GM23338 (cell line): ENCODE measurements around the gene MELTF.

Experiments
- EZH2 ChIP-seq: fragments of 200-600 bp; sonication (generic); IDR thresholded peaks from one replicate; pipeline ENCODE4 v1.8.0; 2017; ENCODE audit warnings: antibody characterized with exemption, mild to moderate bottlenecking, low read depth; ENCODE audit not compliant: unreplicated experiment
- POLR2AphosphoS5 ChIP-seq: IDR thresholded peaks from 2 replicates; pipeline ENCODE4 v1.6.1; 2016; ENCODE audit warnings: antibody characterized with exemption, low read depth
- TF ChIP-seq, protein P1 (sequence below), 2 experiments: fragments of 200-600 bp in 1 of 2; sonication (generic) in 1 of 2; conservative IDR thresholded peaks; 2 replicates each; pipeline versions ENCODE4 v1.5.1 to v1.6.1; 2016 to 2017; ENCODE audit warnings: antibody characterized with exemption in 2 of 2, low read depth in 2 of 2, mild to moderate bottlenecking in 2 of 2, moderate library complexity in 1 of 2
- TF ChIP-seq, protein P2 (sequence below): IDR thresholded peaks from one replicate; pipeline ENCODE4 v1.6.1; 2018; ENCODE audit warnings: antibody characterized with exemption; ENCODE audit not compliant: unreplicated experiment

DNA sequence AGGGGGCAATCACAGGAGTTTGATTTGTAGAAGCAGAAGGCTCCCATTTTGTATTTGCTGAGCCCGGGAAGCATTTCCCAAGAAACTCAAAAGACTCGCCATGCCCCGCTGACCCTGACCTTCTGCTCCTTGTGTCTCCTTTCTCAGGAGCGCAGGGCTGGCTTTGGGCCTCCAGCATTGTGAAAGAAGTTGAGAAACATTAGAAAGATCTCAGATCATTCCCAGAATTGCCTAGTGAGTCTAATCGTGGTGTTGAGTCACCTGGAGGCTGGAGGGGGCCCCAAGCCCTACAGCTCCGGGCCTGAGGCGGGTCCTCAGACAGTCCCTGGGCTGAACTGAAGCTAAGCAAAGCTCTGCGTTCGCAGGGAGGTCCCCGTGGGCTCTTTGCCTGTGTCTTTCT, 50.1 kb downstream of the MELTF start:
- TF ChIP-seq, protein P1, sequence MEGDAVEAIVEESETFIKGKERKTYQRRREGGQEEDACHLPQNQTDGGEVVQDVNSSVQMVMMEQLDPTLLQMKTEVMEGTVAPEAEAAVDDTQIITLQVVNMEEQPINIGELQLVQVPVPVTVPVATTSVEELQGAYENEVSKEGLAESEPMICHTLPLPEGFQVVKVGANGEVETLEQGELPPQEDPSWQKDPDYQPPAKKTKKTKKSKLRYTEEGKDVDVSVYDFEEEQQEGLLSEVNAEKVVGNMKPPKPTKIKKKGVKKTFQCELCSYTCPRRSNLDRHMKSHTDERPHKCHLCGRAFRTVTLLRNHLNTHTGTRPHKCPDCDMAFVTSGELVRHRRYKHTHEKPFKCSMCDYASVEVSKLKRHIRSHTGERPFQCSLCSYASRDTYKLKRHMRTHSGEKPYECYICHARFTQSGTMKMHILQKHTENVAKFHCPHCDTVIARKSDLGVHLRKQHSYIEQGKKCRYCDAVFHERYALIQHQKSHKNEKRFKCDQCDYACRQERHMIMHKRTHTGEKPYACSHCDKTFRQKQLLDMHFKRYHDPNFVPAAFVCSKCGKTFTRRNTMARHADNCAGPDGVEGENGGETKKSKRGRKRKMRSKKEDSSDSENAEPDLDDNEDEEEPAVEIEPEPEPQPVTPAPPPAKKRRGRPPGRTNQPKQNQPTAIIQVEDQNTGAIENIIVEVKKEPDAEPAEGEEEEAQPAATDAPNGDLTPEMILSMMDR (conservative IDR thresholded peaks at IDR 0.05; ENCODE audit: low read depth in 2 of 2): no peak
- no peak for TF ChIP-seq EZH2
- TF ChIP-seq, protein P2, sequence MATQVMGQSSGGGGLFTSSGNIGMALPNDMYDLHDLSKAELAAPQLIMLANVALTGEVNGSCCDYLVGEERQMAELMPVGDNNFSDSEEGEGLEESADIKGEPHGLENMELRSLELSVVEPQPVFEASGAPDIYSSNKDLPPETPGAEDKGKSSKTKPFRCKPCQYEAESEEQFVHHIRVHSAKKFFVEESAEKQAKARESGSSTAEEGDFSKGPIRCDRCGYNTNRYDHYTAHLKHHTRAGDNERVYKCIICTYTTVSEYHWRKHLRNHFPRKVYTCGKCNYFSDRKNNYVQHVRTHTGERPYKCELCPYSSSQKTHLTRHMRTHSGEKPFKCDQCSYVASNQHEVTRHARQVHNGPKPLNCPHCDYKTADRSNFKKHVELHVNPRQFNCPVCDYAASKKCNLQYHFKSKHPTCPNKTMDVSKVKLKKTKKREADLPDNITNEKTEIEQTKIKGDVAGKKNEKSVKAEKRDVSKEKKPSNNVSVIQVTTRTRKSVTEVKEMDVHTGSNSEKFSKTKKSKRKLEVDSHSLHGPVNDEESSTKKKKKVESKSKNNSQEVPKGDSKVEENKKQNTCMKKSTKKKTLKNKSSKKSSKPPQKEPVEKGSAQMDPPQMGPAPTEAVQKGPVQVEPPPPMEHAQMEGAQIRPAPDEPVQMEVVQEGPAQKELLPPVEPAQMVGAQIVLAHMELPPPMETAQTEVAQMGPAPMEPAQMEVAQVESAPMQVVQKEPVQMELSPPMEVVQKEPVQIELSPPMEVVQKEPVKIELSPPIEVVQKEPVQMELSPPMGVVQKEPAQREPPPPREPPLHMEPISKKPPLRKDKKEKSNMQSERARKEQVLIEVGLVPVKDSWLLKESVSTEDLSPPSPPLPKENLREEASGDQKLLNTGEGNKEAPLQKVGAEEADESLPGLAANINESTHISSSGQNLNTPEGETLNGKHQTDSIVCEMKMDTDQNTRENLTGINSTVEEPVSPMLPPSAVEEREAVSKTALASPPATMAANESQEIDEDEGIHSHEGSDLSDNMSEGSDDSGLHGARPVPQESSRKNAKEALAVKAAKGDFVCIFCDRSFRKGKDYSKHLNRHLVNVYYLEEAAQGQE: no peak
- TF ChIP-seq POLR2AphosphoS5: no peak
